Measurements from ENCODE around the gene FLNB. TPM values are rescaled to one million over a fixed set of nuclear protein-coding genes. Genes with fewer than 3 reads are reported as not detected.
A peak's percentile ranks its signal among the peaks of the same experiment; 100 is the strongest.
"Not testable (repeated sequence)": the region's sequence is repeated elsewhere in the genome, so short reads cannot be mapped to it uniquely, and the experiment has no call there.

The FLNB gene
- total and polyA plus RNA-seq, 5 donors: 22.9 to 44.9 (median 34.0) TPM

DNA sequence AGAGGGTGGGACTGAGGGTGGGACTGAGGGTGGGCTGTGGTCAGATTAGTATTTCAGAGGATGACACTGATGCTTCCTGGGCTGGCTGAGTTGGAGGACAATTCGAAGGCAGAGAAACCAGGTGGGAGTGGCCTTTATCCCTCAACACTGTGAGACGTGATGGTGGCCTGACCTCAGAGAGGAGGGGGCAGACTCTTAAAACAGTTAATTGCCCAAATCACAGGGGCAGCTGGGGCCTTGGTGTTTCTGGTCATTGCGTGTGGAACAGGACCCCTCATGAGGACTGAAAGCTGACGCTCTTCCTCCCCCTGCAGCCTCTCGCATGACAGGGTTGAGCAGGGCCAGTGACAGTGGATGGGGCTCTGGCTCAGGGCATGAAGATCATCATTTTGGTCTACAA is 183.8 kb downstream of the FLNB start:
- intact Hi-C loops (cut with DNase I): loop anchor here in 1 of 4 donors (10.0 kb wide), 1 partner anchor 223 kb away; no protein-coding TSS in a partner anchor
- H3K9me3 ChIP-seq (ENCODE audit: control insufficient read depth, low read length): no peaks in the 10 kb centered on the region
- 87% methylated on average over 5 of the region's 5 CpGs for WGBS
- no peak overlapping the region for H3K4me3 ChIP-seq (ENCODE audit: low read length)
- no peak for ATAC-seq
- no peak overlapping the region for H3K27ac ChIP-seq (ENCODE audit: low read length)
- peaks cover 8% of the 10 kb centered on the region for H3K4me1 ChIP-seq (ENCODE audit: control insufficient read depth, insufficient read depth, low read length)
- H3K27me3 ChIP-seq (ENCODE audit: control insufficient read depth, insufficient read depth): no peaks in the 10 kb centered on the region
- no peak for DNase-seq

DNA sequence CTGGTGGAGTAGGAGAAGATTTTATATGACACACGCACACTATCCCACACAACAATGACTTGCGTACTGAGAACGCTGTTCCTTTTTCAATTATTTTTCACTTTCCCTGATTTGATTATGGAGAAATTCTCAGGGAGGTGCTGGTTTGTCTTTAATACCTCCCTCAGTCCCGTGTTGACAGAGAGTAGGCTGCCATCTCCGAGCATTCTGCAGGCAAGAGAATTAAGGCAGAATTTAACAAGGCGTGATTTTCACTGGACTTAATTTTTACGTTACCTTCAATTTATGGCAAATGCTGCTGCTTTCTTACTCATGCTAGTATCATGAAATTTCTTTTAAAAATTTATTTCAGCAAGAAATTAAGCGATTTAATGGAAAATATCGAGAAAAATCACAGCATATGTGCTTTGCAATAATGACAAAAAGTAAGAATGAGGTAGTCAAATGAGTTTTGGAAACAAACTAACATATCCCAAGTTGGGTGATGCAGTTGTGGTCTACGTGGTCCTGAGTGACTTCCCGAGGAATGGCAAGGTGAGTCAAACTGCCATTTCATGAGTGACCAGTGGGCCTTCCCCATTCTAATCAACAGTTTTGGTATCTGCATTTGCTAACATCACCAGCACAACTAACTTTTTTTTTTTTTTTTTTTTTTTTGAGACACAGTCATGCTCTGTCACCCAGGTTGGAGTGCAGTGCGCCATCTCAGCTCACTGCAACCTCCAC is 185.6 kb downstream of the FLNB start:
- no peak for DNase-seq
- Histone ChIP-seq H3K27ac (ENCODE audit: low read length) (no peak overlapping the region), H3K4me1 (ENCODE audit: control insufficient read depth, insufficient read depth, low read length) (peaks cover 7% of the 10 kb centered on the region), H3K9me3 (ENCODE audit: control insufficient read depth, low read length) (no peaks in the 10 kb centered on the region), H3K4me3 (ENCODE audit: low read length) (no peak overlapping the region), H3K27me3 (ENCODE audit: control insufficient read depth, insufficient read depth) (no peaks in the 10 kb centered on the region)
- intact Hi-C loops (cut with DNase I): loop anchor here in 1 of 4 donors (10.0 kb wide), 1 partner anchor 221 kb away; no protein-coding TSS in a partner anchor
- no peak for ATAC-seq
- WGBS: 93% methylated on average over 12 of the region's 12 CpGs

DNA sequence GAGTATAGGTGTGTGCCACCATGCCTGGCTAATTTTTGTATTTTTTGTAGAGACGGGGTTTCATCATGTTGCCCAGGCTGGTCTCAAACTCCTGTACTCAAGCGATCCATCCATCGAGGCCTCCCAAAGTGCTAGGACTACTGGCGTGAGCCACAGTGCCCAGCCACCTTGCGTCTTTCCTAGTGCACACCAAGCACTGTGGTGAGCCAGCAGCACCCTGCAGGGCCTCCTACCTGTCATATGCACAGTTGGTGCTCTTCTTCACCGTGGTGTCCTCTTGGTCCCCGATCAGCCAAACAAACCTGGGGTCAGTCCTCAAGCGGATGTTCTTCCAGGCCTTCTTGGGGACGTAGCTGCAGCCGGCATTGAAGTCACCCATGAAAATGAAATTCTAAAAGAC is 189.4 kb downstream of the FLNB start:
- H3K9me3 ChIP-seq (ENCODE audit: control insufficient read depth, low read length): no peaks in the 10 kb centered on the region
- no peak overlapping the region for H3K27ac ChIP-seq (ENCODE audit: low read length)
- DNase-seq (no peak), ATAC-seq (no peak)
- H3K27me3 ChIP-seq (ENCODE audit: control insufficient read depth, insufficient read depth): no peaks in the 10 kb centered on the region
- no peak overlapping the region for H3K4me3 ChIP-seq (ENCODE audit: low read length)
- H3K4me1 ChIP-seq (ENCODE audit: control insufficient read depth, insufficient read depth, low read length): peaks cover 4% of the 10 kb centered on the region
- 96% methylated on average over 10 of the region's 10 CpGs for WGBS
- intact Hi-C loops (cut with DNase I): loop anchor here in 1 of 4 donors (10.0 kb wide), 1 partner anchor 217 kb away; no protein-coding TSS in a partner anchor

DNA sequence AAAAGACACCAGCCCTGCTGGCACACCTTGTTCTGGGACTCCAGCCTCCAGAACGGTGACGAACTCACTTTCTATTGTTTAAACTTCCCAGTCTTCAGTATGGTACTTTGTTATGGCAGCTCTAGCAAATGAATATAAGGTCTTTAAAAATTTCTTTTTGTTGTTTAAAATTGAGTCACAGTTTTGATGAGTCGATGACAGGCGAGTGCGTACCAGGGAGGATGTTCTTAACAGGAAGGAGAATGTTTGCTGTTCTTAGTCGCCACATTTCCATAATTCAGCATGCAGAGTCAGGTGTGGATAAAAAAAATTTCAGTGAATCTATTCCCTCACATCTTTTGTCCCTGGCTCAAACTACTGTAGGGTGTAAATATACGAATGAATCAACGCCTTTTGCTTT is 190.1 kb downstream of the FLNB start:
- ATAC-seq (no peak), DNase-seq (no peak)
- H3K4me1 ChIP-seq (ENCODE audit: control insufficient read depth, insufficient read depth, low read length): peaks cover 4% of the 10 kb centered on the region
- H3K27ac ChIP-seq (ENCODE audit: low read length): peak overlapping the region; percentile 30
- H3K27me3 ChIP-seq (ENCODE audit: control insufficient read depth, insufficient read depth): no peaks in the 10 kb centered on the region
- intact Hi-C loops (cut with DNase I): loop anchor here in 1 of 4 donors (10.0 kb wide), 1 partner anchor 216 kb away; no protein-coding TSS in a partner anchor
- 74% methylated on average over 8 of the region's 8 CpGs for WGBS
- H3K4me3 ChIP-seq (ENCODE audit: low read length): no peak overlapping the region
- H3K9me3 ChIP-seq (ENCODE audit: control insufficient read depth, low read length): no peaks in the 10 kb centered on the region

DNA sequence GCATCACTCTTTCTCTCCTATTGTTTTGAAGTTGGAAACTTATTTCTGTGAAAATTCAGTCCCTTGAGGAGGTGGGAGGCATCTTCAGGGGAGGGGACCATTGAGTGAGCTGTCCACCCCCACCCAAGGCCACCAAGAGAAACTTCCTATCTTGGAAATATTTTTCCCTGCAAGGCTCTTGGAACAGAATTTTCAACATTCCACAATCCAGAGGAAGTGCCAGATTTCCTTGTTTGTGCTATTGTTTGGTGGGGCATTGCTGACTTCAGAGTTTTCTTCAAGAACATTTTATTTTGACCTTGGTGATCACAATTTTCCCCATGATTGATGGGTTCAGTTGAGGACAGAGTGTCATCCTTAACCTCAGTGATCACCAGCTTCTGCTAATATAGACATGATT is 190.6 kb downstream of the FLNB start:
- intact Hi-C loops (cut with DNase I): loop anchor here in 1 of 4 donors (10.0 kb wide), 1 partner anchor 216 kb away; no protein-coding TSS in a partner anchor
- DNase-seq: no peak
- peak overlapping the region; percentile 59 for H3K27ac ChIP-seq (ENCODE audit: low read length)
- ATAC-seq: peak; percentile 48 to 75
- peaks cover 4% of the 10 kb centered on the region for H3K4me1 ChIP-seq (ENCODE audit: control insufficient read depth, insufficient read depth, low read length)
- no peak overlapping the region for H3K4me3 ChIP-seq (ENCODE audit: low read length)
- no peaks in the 10 kb centered on the region for H3K9me3 ChIP-seq (ENCODE audit: control insufficient read depth, low read length)
- no peaks in the 10 kb centered on the region for H3K27me3 ChIP-seq (ENCODE audit: control insufficient read depth, insufficient read depth)

DNA sequence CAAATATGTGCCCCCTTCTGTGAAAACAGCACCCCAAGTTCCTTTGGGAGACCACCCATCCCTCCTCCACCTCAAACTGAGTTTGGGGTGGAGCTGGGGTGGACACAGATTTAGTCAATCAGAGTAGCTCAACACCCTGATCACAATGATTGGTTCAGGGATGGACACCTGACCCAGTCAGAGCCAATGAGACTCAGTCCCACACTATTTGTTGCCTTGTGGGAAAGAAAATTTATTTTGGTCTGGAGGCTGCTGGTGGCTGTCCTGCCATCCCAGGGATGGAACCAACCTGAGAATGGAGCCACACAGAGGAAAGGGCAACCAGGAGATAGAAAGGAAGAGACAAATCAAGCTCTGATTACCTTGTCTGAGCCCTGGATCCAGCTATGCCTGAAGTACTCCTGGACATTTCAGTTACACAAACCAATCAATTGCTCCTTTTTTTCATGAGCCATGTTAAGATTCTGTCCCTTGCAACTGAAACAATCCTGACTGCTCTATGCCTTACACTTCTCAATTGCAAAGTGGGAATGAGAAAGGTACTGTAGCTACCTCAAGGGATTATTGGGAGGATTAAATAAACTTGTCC is 192.0 kb downstream of the FLNB start:
- intact Hi-C loops (cut with DNase I): no loop called here
- Histone ChIP-seq H3K27ac (ENCODE audit: low read length) (peak overlapping the region; percentile 36), H3K27me3 (ENCODE audit: control insufficient read depth, insufficient read depth) (no peaks in the 10 kb centered on the region), H3K4me3 (ENCODE audit: low read length) (no peak overlapping the region), H3K4me1 (ENCODE audit: control insufficient read depth, insufficient read depth, low read length) (peaks cover 4% of the 10 kb centered on the region), H3K9me3 (ENCODE audit: control insufficient read depth, low read length) (no peaks in the 10 kb centered on the region)
- ATAC-seq: no peak
- no peak for DNase-seq

DNA sequence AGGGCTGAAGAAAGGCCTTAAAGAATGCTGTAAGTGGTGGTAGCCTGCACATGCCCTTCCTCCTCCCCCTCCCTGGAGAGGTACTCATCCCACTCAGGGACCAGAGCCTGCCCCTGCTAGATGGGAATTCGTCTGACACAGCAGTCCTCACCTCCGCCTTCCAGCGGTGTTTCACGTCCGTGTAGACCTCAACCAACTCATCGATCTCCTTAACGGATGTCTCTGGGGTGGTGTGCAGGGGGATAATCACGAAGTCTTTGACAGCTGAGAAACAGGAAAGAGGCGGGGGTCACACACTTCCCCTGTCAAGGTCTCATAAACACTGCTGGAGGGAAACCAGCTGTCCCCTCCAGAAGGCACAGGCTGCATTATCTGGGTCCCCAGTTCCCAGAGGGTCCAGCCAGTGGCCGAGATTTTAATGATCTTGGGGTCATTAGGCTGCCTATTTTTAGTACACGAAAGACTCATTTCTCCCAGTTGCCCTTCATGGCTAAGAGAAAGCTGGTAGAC is 192.7 kb downstream of the FLNB start:
- H3K4me1 ChIP-seq (ENCODE audit: control insufficient read depth, insufficient read depth, low read length): peaks cover 4% of the 10 kb centered on the region
- no peak overlapping the region for H3K4me3 ChIP-seq (ENCODE audit: low read length)
- no peak overlapping the region for H3K27ac ChIP-seq (ENCODE audit: low read length)
- no peaks in the 10 kb centered on the region for H3K27me3 ChIP-seq (ENCODE audit: control insufficient read depth, insufficient read depth)
- H3K9me3 ChIP-seq (ENCODE audit: control insufficient read depth, low read length): no peaks in the 10 kb centered on the region
- 24% methylated on average over 11 of the region's 11 CpGs for WGBS
- DNase-seq (no peak), ATAC-seq (peak in 1 of 2 donors; percentile 10)
- intact Hi-C loops (cut with DNase I): no loop called here

DNA sequence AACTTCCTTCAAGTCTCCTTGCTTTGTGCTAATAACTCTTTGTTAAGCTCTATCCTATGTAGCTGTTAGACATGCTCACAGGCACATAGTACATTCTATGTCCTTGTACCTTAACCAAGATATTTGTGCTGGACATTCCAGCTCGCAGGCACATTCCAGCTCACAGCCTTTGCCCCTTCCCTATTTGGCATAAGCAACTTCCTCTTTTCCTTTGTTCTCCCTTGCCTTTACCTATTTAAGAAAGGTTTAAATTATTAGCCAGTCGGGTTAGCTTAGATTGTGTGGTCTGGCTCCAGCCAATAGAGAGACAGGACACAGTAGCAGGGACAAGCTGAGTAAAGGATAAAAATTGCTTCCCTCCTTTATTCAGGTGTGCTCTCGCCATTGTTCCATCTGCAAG is 193.2 kb downstream of the FLNB start:
- H3K27ac ChIP-seq (ENCODE audit: low read length); H3K4me1 ChIP-seq (ENCODE audit: control insufficient read depth, insufficient read depth, low read length); H3K27me3 ChIP-seq (ENCODE audit: control insufficient read depth, insufficient read depth); H3K9me3 ChIP-seq (ENCODE audit: control insufficient read depth, low read length); intact Hi-C loops (cut with DNase I); DNase-seq; H3K4me3 ChIP-seq (ENCODE audit: low read length); ATAC-seq: not testable (repeated sequence)
- WGBS: 43% methylated on average over 3 of the region's 3 CpGs

DNA sequence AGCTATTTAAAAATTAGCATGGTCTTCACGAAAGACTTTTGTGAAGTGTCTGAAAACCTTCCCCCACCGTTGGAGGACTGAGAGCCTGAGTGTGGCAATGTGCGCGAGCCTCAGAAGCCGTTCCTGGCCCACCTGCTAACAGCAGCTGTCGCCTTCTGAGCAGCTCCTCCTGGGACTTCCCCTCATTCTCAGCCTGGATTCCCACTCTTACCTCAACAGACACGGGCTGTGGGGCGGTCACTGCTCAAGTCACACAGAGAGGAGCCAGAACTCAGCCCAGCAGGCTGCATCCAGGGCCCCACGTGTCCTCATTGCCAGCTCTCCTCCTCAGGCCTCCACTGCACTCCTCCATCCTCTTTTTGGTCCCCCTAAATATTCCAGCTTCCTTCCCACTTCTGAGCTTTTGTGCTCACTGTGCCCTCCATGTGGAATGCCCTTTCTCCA is 194.7 kb downstream of the FLNB start:
- ATAC-seq: no peak
- 88% methylated on average over 9 of the region's 9 CpGs for WGBS
- Histone ChIP-seq H3K27me3 (ENCODE audit: control insufficient read depth, insufficient read depth) (no peaks in the 10 kb centered on the region), H3K27ac (ENCODE audit: low read length) (no peak overlapping the region), H3K9me3 (ENCODE audit: control insufficient read depth, low read length) (no peaks in the 10 kb centered on the region), H3K4me3 (ENCODE audit: low read length) (no peak overlapping the region), H3K4me1 (ENCODE audit: control insufficient read depth, insufficient read depth, low read length) (peaks cover 4% of the 10 kb centered on the region)
- DNase-seq: no peak
- intact Hi-C loops (cut with DNase I): no loop called here

DNA sequence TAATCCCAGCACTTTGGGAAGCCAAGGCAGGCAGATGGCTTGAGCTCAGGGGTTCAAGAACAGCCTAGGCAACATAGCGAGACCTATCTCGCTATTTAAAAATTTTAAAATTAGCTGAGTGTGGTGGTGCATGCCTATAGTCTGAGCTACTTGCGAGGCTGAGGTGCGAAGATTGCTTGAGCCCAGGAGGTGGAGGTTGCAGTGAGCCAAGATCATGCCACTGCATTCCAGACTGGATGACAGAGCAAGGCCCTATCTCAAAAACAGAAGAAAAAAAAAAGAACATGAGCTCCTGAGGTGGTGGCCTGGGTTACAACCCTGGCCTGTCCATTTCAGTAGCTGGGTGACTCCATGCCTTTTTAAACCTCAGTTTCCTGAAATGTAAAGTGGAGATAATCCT is 195.3 kb downstream of the FLNB start:
- peaks cover 4% of the 10 kb centered on the region for H3K4me1 ChIP-seq (ENCODE audit: control insufficient read depth, insufficient read depth, low read length)
- ATAC-seq (no peak), DNase-seq (no peak)
- intact Hi-C loops (cut with DNase I): no loop called here
- no peak overlapping the region for H3K27ac ChIP-seq (ENCODE audit: low read length)
- H3K9me3 ChIP-seq (ENCODE audit: control insufficient read depth, low read length): no peaks in the 10 kb centered on the region
- 76% methylated on average over 4 of the region's 4 CpGs for WGBS
- H3K27me3 ChIP-seq (ENCODE audit: control insufficient read depth, insufficient read depth): no peaks in the 10 kb centered on the region
- no peak overlapping the region for H3K4me3 ChIP-seq (ENCODE audit: low read length)

DNA sequence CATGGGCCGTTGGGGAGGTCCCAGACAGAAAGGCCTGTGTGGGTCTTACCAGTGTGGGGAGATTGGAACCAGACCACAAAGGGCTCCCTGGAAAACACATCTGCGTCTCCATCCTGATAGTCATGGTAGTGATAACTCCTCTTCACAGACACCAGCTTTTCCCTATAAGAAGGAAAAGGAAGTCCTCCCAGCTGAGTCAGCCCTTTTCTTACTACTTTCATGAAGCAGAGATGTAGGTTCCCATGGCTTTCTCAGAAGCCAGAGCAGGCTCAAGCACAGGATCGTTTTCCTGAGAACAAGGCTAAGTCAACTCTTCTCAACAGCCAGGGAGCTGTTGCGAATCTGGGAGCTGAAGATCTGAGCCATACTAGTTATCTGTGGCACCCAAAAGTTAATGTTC is 196.5 kb downstream of the FLNB start:
- Histone ChIP-seq H3K4me1 (ENCODE audit: control insufficient read depth, insufficient read depth, low read length) (peaks cover 4% of the 10 kb centered on the region), H3K9me3 (ENCODE audit: control insufficient read depth, low read length) (no peaks in the 10 kb centered on the region), H3K4me3 (ENCODE audit: low read length) (no peak overlapping the region), H3K27ac (ENCODE audit: low read length) (no peak overlapping the region), H3K27me3 (ENCODE audit: control insufficient read depth, insufficient read depth) (no peaks in the 10 kb centered on the region)
- ATAC-seq (no peak), DNase-seq (no peak)
- intact Hi-C loops (cut with DNase I): no loop called here
- WGBS: 75% methylated on average over 4 of the region's 4 CpGs

Measured in right cardiac atrium (tissue), 5 donors.